ENCODE measurements around the gene ADGRG1.

- TF ChIP-seq, protein P1, sequence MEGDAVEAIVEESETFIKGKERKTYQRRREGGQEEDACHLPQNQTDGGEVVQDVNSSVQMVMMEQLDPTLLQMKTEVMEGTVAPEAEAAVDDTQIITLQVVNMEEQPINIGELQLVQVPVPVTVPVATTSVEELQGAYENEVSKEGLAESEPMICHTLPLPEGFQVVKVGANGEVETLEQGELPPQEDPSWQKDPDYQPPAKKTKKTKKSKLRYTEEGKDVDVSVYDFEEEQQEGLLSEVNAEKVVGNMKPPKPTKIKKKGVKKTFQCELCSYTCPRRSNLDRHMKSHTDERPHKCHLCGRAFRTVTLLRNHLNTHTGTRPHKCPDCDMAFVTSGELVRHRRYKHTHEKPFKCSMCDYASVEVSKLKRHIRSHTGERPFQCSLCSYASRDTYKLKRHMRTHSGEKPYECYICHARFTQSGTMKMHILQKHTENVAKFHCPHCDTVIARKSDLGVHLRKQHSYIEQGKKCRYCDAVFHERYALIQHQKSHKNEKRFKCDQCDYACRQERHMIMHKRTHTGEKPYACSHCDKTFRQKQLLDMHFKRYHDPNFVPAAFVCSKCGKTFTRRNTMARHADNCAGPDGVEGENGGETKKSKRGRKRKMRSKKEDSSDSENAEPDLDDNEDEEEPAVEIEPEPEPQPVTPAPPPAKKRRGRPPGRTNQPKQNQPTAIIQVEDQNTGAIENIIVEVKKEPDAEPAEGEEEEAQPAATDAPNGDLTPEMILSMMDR (IDR thresholded peaks at IDR 0.05) = no peak
- TF ChIP-seq POLR2A (IDR thresholded peaks at IDR 0.05) = no peak
Measured at GRCh38 chr16:57615813-57616212, 12.6 kb upstream of the ADGRG1 start.
